ENCODE measurements around the gene STIM1. TPM values are rescaled to one million over a fixed set of nuclear protein-coding genes. Genes with fewer than 3 reads are reported as not detected.
A peak's percentile ranks its signal among the peaks of the same experiment; 100 is the strongest.
"Not testable (repeated sequence)": the region's sequence is repeated elsewhere in the genome, so short reads cannot be mapped to it uniquely, and the experiment has no call there.

STIM1 gene
- polyA plus RNA-seq, 3 donors = 33.1 to 35.1 (median 34.2) TPM

- DNase-seq (ENCODE audit: low read depth in 3 of 3, low spot score in 2 of 3) = not testable (repeated sequence)
These were observed 161.1 kb downstream of the STIM1 start for GRCh38 chr11:4016602-4017001.

- DNase-seq (ENCODE audit: low read depth in 3 of 3, low spot score in 2 of 3) = no peak
These were observed 161.7 kb downstream of the STIM1 start for GRCh38 chr11:4017129-4017528.

GRCh38 chr11:4018641-4019040, 163.2 kb downstream of the STIM1 start:
- DNase-seq (ENCODE audit: low read depth in 3 of 3, low spot score in 2 of 3) = no peak

GRCh38 chr11:4019891-4020290, 164.4 kb downstream of the STIM1 start:
- DNase-seq (ENCODE audit: low read depth in 3 of 3, low spot score in 2 of 3) = no peak

GRCh38 chr11:4022669-4023068, 167.2 kb downstream of the STIM1 start:
- no peak for DNase-seq (ENCODE audit: low read depth in 3 of 3, low spot score in 2 of 3)

- peak; percentile 45 to 72 (median 48) for DNase-seq (ENCODE audit: low read depth in 3 of 3, low spot score in 2 of 3)
These were observed 169.9 kb downstream of the STIM1 start for GRCh38 chr11:4025248-4025966.

GRCh38 chr11:4025967-4026324, 170.5 kb downstream of the STIM1 start:
- peak; percentile 16 to 47 (median 23) for DNase-seq (ENCODE audit: low read depth in 3 of 3, low spot score in 2 of 3)

- no peak for DNase-seq (ENCODE audit: low read depth in 3 of 3, low spot score in 2 of 3)
These were observed 170.9 kb downstream of the STIM1 start for GRCh38 chr11:4026389-4026788.

- DNase-seq (ENCODE audit: low read depth in 3 of 3, low spot score in 2 of 3) = no peak
These were observed 172.3 kb downstream of the STIM1 start for GRCh38 chr11:4027746-4028145.

GRCh38 chr11:4030197-4030596, 174.7 kb downstream of the STIM1 start:
- DNase-seq (ENCODE audit: low read depth in 3 of 3, low spot score in 2 of 3) = no peak

GRCh38 chr11:4032097-4032496, 176.6 kb downstream of the STIM1 start:
- no peak for DNase-seq (ENCODE audit: low read depth in 3 of 3, low spot score in 2 of 3)

GRCh38 chr11:4035985-4036384, 180.5 kb downstream of the STIM1 start:
- DNase-seq (ENCODE audit: low read depth in 3 of 3, low spot score in 2 of 3) = no peak

GRCh38 chr11:4039011-4039410, 183.5 kb downstream of the STIM1 start:
- no peak for DNase-seq (ENCODE audit: low read depth in 3 of 3, low spot score in 2 of 3)

- no peak for DNase-seq (ENCODE audit: low read depth in 3 of 3, low spot score in 2 of 3)
These were observed 185.0 kb downstream of the STIM1 start for GRCh38 chr11:4040461-4040860.

- DNase-seq (ENCODE audit: low read depth in 3 of 3, low spot score in 2 of 3) = no peak
These were observed 186.4 kb downstream of the STIM1 start for GRCh38 chr11:4041731-4042391.

GRCh38 chr11:4044976-4045646, 189.6 kb downstream of the STIM1 start:
- no peak for DNase-seq (ENCODE audit: low read depth in 3 of 3, low spot score in 2 of 3)

- no peak for DNase-seq (ENCODE audit: low read depth in 3 of 3, low spot score in 2 of 3)
These were observed 192.9 kb downstream of the STIM1 start for GRCh38 chr11:4048340-4048739.

GRCh38 chr11:4049006-4049405, 193.5 kb downstream of the STIM1 start:
- DNase-seq (ENCODE audit: low read depth in 3 of 3, low spot score in 2 of 3) = no peak

- no peak for DNase-seq (ENCODE audit: low read depth in 3 of 3, low spot score in 2 of 3)
These were observed 194.7 kb downstream of the STIM1 start for GRCh38 chr11:4050138-4050537.

GRCh38 chr11:4053200-4053599, 197.7 kb downstream of the STIM1 start:
- DNase-seq (ENCODE audit: low read depth in 3 of 3, low spot score in 2 of 3) = not testable (repeated sequence)

GRCh38 chr11:4054643-4055042, 199.2 kb downstream of the STIM1 start:
- DNase-seq (ENCODE audit: low read depth in 3 of 3, low spot score in 2 of 3) = no peak

GRCh38 chr11:4059424-4059823, 204.0 kb downstream of the STIM1 start:
- DNase-seq (ENCODE audit: low read depth in 3 of 3, low spot score in 2 of 3) = no peak

All from right renal cortex interstitium (tissue), 3 donors.